M059J (cell line): ENCODE results near the gene PHF23. TPM values are rescaled to one million over a fixed set of nuclear protein-coding genes. Genes with fewer than 3 reads are reported as not detected.
A peak's percentile ranks its signal among the peaks of the same experiment; 100 is the strongest.

Experiments used
- DNase-seq: peaks from one replicate; pipeline ENCODE4 v3.0.0-alpha.2; 2012; ENCODE audit warnings: low read depth
- total RNA-seq: library from RNA; depleted of rRNA; stranded (reverse); fragments of >200 nt; shearing (Covaris generic); gene quantifications from 2 replicates; pipeline ENCODE4 v1.2.3, GENCODE V29; 2014; rRNA removed

Gene PHF23
- total RNA-seq: 49.6 and 53.3 TPM in 2 replicates

DNA sequence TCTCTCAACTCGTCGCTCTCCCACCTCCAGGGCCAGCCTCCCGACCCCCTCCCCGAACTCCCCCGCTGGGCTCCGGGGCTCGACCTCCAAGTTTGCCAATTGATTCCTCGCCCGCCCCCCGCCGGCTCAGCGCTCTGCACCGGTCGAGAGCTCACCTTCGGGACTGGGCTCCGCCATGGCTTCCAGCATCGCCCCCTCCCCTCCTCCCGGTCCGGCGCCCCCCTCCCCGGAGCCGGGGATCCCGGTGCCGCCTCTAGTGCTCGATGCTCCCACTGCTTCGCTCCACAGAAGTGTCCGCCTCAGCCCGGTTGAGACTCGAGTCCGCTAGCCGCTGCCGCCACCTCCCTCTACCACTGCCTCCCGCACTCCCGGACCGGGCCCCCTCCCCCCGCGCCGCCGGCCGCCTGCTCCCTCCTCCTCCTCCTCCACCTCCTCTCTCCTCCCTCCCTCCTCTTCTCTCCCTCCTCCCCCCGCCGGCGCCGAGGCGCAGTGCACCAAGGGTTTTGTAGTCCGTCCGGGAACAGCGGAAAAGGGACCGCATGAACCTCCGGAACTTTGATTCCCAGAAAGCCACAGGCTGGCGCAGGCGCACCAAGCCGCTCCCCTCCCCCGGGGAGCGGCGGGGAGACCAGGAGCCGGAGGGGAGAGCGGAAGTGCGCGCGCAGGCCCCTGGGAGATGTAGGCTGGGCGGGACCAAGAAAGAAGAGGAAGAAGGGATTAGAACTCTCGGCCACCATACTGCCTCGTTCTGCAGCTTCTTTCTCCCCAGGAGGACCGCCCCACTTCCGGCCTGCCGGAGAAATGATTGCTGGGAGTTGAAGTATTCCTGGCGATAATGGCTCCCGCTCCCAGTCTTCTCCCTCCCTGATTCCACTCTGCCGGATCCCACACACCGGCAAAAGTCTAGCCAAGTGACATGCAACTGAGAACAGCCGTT, at the start of gene PHF23:
TSS of gene PHF23 (minus strand) at position 367 of the 937 bp plus-strand sequence. CDS start at position 189, 178 bp downstream.
- peak; percentile 99 for DNase-seq

DNA sequence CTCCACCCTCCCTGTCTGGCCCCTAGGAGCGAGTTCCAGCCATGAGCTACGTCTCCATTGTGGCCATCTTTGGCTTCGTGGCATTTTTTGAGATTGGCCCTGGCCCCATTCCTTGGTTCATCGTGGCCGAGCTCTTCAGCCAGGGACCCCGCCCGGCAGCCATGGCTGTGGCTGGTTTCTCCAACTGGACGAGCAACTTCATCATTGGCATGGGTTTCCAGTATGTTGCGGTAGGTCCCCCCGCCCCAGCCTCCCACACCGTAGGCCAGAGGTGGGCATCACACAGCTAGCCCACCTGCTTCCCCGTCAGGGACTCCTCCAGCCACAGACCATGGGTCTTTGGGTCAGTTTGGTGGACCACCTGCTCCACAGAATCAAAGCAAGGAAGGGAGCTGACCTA, 46.4 kb upstream of the PHF23 start:
- DNase-seq: no peak

DNA sequence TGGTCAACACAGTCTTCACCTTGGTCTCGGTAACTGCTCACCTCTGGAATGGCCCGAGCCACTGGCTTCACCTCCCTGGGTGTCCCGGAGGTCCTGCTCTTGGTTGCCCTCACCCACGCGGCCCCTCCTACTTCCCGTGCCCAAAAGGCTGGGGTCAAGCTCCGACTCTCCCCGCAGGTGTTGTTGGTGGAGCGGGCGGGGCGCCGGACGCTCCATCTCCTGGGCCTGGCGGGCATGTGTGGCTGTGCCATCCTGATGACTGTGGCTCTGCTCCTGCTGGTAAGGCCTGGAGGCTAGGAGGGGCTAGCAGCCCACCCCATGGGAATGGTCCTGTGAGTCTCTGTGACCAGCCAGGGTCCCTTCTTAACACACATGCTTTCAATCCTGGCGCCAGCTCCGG, 45.7 kb upstream of the PHF23 start:
- DNase-seq: no peak

DNA sequence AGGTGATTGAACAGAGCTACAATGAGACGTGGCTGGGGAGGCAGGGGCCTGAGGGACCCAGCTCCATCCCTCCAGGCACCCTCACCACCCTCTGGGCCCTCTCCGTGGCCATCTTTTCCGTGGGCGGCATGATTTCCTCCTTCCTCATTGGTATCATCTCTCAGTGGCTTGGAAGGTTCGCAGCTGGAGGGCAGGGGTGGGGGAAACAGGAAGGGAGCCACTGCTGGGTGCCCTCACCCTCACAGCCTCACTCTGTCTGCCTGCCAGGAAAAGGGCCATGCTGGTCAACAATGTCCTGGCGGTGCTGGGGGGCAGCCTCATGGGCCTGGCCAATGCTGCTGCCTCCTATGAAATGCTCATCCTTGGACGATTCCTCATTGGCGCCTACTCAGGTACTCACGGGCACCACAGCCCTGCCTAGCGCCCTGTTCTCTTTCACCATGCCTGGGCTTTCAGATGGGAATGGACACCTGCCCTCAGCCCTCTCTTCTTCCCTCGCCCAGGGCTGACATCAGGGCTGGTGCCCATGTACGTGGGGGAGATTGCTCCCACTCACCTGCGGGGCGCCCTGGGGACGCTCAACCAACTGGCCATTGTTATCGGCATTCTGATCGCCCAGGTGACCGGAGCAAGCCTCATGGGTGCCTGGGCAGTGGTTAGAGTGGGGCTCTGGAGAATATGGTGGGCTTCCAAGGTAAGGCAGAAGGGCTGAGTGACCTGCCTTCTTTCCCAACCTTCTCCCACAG, 44.4 kb upstream of the PHF23 start:
- no peak for DNase-seq

DNA sequence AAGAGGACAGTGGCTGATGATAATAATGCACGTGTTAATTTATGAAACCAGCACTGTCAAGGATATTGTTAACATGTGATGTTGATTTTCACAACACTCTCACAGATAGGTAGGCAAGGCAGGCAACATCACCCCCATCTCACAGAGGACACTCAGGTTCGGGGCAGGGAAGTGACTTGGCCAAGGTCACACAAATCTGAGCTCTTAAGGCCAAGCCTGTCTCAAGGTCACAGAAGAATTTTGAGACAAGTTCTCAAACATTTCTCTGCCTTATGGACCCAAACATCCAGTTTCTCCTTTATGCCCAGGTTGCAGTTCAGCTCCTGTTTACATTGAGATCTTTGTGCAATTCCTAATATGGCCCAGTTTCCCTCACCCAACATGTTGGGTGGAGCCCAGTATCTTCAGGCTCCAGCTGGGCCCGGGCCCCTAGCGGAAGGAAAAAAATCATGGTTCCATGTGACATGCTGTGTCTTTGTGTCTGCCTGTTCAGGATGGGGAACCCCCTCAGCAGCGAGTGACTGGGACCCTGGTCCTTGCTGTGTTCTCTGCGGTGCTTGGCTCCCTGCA, 43.6 kb upstream of the PHF23 start:
- DNase-seq: no peak

DNA sequence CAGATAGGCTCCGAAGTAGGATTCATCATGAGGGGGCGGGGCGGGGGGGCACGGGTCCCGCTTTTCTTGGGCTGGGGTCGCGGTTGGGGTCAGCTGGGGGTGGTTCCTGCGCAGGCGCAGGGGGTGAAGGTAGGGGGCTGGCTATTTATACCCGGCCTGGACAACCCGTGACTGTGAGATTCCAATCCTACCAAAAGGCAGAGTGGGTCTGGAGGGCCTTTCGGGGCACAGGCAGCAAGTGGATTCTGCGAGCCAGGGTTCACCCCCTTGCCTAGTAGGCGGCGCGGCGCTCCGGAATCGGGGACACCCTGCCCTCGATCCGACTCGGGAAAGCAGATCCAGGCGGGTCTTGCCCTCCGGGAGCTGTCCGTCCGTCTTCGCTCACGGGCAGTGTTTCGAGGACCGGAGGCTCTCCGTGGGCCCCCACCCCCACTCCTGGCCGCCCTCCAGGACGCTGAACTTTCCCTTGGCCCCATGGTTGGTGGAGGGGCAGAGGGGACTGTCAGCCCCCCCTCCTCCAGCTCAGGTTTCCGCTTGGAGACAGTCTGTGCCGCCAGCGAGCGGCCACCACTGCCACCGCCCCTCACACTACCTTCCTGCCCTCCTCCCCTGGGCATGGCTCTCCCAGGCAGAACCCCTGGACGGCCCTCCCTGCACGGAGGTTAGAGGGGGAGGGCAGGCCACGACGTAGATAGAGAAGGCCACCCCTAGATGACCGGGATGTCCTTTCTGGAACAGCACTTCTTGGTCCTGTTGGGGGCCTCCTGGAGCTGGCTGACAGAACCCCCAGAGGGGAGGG, 42.9 kb upstream of the PHF23 start:
- no peak for DNase-seq

DNA sequence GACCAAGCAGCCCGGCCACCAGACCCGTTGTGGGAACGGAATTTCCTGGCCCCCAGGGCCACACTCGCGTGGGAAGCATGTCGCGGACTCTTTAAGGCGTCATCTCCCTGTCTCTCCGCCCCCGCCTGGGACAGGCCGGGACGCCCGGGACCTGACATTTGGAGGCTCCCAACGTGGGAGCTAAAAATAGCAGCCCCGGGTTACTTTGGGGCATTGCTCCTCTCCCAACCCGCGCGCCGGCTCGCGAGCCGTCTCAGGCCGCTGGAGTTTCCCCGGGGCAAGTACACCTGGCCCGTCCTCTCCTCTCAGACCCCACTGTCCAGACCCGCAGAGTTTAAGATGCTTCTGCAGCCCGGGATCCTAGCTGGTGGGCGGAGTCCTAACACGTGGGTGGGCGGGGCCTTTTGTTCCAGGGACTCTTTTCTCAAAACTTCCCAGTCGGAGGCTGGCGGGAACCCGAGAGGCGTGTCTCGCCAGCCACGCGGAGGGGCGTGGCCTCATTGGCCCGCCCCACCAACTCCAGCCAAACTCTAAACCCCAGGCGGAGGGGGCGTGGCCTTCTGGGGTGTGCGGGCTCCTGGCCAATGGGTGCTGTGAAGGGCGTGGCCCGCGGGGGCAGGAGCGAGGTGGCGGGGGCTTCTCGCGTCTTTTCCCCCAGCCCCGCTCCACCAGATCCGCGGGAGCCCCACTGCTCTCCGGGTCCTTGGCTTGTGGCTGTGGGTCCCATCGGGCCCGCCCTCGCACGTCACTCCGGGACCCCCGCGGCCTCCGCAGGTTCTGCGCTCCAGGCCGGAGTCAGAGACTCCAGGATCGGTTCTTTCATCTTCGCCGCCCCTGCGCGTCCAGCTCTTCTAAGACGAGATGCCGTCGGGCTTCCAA, 42.1 kb upstream of the PHF23 start, which contains the start of gene SLC2A4:
TSS of gene SLC2A4 (plus strand) at position 645 of the 879 bp plus-strand sequence. CDS start at position 862, 217 bp downstream.
- peak; percentile 91 for DNase-seq

DNA sequence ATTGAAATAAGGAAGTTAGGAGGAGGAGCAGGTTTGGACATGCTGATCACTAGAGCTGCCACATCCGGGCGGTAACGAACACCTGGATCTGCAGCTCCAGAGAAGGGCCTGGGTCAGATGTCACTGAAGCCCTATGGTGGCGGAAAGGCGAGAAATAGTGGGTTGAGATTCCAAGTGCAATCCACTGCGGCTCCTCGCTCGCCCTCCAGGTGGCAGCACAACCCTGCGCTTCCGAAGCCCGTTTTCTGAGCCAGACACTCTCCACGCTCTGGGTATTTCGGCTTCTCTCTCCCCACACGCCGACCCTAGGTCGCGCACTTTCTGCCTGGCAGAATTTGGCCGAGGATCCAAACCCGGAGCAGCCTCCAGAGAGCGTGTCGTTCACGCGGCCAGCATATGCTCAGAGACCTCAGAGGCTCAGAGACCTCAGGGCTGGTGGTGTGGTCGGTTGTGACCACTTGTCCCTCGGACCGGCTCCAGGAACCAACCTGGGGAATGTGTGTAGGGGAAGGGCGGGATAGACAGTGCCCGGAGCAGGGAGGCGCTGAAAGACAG, 41.3 kb upstream of the PHF23 start:
- DNase-seq: peak; percentile 76

DNA sequence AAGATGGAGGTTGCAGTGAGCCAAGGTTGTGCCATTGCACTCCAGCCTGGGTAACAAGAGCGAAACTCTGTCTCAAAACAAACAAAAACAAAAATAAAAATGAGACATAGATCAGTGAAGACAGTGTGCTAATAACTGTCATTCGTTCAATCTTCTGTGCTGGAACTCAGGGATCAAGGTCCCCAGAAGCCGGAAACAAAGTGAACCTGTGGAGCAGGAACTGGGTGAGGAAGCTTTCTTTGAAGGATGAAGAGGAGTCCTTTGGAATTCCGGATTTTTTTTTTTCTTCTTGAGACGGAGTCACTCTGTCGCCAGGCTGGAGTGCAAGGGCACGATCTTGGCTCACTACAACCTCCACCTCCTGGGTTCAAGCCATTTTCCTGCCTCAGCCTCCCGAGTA, 40.2 kb upstream of the PHF23 start:
- no peak for DNase-seq

DNA sequence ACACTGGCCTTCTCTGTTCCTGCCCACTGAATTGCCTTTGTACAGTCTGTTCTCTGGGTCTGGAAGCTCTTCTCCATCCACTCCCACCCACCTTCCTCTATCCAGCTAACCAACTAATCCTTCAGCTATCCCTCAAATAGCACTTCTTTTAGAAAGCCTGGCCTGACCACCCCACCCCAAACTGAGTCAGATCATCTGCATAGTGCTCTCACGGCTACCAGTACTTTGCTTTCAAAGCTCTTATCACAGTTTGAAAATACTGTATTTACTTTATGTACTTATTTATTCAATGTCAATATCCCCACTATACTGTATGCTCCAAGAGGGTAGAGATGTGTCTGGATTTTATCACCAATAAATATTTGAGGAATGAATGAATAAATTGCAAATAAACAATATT, 27.5 kb upstream of the PHF23 start:
- no peak for DNase-seq

DNA sequence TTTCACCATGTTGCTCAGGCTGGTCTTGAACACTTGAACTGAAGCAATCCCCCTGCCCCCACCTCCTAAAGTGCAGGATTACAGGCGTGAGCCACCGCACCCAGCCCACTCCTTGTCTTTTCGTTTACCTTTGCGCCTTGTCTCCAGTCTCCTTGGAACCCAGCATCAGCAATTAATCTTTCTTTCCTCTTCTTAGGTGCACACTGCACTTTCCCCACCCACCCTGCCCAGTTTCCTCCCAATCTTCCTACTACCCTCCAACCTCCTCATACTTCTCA, 24.5 kb upstream of the PHF23 start:
- no peak for DNase-seq

DNA sequence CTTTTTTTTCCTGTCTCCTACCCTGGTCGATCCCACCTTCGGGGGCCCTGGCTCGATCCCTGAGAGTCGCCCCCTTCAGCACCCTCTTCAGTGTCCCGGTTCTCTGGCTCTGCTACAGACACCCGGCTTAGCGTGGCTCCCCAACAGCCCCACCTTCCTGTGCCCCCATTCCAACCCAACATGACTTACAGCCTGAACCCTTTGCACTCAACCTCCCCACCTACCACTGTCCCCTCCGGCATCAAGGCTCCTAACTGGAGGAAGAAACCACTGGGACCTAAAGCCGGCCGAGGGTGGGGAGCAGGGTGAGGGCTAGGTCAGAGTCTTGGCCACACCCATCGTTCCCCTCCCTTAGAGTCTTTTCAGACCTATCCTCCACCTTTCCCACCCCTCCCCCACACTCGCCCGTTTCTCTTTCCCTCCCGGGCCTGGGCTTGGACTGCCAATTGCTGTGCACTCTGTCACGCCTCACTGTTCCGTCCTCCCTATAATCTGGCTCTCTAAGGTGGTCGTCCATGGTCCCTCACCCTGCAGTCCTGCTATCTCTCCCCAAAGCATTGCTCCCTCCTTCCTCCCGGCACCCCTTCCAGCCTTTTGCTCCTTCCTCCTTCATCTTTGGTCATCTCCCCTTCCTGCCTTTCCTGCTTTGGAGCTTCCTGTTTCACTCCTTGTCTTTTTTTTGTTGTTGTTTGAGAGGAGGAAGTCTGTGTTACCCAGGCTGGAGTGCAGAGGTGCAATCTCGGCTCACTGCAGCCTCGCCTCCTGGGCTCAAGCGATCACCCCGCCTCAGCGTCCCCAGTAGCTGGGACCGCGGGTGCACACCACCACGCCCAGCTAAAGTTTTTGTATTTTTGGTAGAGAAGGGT, 23.9 kb upstream of the PHF23 start:
- no peak for DNase-seq

DNA sequence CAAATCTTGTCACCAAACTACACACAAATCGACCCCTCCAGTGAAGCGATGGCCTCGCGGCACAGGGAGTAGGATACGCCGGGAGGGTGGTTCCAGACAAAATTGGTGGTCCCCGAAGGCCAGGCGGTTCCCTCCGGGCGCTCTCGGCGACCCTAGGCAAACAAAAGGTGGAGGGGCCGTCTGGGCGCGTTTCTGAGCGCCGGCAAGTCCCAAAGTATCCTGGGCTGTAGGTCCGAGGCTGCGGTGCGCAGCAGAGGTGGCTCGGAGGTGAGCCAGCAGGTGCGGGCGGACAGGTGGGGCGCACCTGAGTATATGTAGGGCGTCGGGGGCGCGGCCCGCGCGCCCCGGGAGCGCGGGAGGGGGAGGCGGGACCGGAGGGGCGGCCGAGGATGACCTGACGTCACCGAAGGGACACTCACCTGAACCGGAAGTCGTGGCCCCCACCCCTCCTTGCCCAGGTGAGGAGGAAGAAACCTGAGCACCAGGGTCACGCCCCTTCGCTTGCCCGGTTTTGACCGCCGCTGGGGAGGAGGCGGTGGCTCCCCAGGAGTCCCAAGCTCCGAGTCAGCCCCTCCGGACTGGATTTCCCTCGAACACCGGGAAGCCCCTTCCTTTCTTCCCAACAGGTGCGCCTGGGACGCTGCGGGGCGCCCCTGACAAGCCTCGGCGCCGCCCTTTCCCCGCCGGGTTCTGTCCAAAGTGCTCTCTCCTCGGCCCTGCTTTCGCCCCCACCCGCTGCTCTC, 23.1 kb upstream of the PHF23 start, which contains the start of gene CLDN7:
TSS of gene CLDN7 (minus strand) at position 287 of the 743 bp plus-strand sequence. CDS start 435 bp downstream, outside the sequence.
- DNase-seq: no peak

DNA sequence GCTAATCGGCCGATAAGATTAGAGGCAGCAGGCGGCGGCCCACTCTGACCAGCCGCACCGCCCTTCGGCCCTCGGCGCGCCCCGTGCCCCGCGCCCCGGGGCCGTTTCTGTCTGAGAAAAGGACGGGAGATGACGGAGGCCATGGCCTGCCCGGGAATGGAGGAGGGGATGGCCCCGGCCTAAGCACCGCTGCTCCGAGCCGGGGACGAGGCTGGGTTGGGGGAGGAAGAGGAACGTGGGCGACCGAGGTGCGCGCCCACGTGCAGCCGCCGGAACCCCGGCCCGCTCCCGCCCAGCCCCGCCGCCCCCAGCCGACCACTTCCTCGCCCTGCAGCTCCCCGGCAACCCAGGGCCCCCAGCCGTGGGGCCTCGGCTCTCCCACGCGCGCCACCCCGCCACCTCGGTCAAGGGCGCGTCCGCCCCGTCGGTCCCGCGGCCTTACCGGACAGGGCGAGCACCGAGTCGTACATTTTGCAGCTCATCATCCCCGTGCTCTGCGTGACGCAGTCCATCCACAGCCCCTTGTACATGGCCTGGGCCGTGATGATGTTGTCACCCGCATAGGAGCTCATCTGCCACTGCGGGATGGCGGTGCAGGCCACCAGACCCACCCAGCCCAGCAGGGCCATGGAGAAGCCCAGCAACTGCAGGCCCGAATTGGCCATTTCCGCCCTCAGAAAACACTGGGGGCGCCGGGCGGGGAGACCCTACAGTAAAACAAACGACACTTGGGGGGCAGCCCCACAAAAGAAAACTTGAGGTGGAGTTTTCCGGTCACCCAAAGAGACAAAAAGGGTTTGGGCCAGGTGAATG, 22.3 kb upstream of the PHF23 start:
- DNase-seq: no peak

DNA sequence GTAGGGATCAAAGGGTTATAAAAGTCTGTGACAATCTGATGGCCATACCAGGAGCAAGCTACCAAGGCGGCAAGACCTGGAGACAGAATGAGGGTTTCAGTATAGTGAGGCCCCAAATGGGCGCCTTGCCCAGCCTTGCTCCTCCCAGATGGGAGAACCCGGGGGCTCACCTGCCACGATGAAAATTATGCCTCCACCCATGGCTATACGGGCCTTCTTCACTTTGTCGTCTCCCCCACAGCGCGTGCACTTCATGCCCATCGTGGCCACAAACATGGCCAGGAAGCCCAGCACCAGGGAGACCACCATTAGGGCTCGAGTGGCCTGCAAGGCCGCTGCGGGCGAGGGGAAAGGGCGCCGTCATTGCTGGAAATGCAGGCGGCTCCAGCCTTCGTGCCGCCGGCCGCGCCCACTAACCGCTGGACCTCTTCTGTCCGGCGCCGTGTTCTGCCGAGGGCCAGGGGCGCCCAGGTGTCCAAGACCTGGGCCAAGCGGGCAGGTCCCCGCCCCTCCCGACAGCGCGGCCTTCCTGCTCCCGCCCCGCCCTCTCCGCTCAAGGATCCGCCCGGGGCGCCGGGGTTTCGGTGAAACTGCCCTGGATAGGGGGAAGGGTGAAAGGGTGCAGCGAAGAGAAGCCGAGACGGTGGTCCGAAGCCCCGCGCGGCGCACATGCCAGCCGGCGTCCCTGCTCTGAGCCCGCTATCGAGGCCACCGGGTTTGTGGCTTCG, 21.6 kb upstream of the PHF23 start:
- no peak for DNase-seq

DNA sequence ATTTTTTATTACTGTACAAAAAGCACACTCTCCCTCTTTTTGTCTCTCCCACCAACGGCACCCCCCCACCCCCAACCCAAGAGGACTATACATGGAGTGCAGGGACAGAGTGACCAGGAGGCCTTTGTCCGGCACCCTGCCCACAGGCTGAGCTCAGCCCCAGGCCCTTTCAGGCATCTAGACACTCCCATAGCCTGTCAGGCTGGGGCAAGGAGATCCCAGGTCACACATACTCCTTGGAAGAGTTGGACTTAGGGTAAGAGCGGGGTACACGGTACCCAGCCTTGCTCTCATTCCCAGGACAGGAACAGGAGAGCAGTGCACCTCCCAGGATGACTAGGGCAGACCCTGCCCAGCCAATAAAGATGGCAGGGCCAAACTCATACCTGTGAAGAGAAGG, 20.9 kb upstream of the PHF23 start:
- DNase-seq: no peak

DNA sequence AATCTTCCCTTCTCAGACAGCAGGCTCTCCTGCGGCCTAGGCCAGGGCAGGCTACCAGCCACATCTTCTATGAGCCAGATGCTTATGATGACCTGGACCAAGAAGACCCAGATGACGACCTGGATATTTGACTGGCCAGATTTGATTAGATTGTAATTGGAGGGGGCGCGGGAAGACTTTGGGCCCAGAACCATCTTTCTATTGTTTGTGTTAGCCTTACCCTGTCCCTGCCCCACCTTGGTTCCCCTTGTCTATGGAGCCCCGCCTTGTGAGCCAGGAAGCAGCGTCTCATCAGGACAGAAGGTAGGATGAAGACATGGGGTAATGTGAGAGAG, 20.3 kb upstream of the PHF23 start:
- no peak for DNase-seq
